Mucosa of descending colon (tissue), 3 donors: ENCODE measurements around the gene URB2. TPM values are rescaled to one million over a fixed set of nuclear protein-coding genes. Genes with fewer than 3 reads are reported as not detected.
A peak's percentile ranks its signal among the peaks of the same experiment; 100 is the strongest.

Experiments
- ATAC-seq: fragments of 200-7000 bp; cut with Tn5 transposase; one replicate; pipeline ENCODE4 v1.9.1; 2020; ENCODE audit warnings: mild to moderate bottlenecking, moderate library complexity
- DNase-seq, 3 donors: peaks; one replicate each; pipeline ENCODE4 v3.0.0-alpha.2; 2020
- H3K36me3 ChIP-seq: fragments of 200-600 bp; one replicate; pipeline ENCODE4 v1.8.0; 2021; ENCODE audit warnings: low read depth, mild to moderate bottlenecking
- H3K4me1 ChIP-seq: fragments of 200-600 bp; one replicate; pipeline ENCODE4 v1.8.0; 2021; ENCODE audit warnings: low read depth, mild to moderate bottlenecking
- H3K4me3 ChIP-seq: fragments of 200-600 bp; one replicate; pipeline ENCODE4 v1.8.0; 2021; ENCODE audit warnings: mild to moderate bottlenecking
- H3K9me3 ChIP-seq: fragments of 200-600 bp; one replicate; pipeline ENCODE4 v1.8.0; 2021; ENCODE audit warnings: mild to moderate bottlenecking
- CTCF ChIP-seq: fragments of 200-600 bp; IDR thresholded peaks from one replicate; pipeline ENCODE4 v1.8.0; 2022; ENCODE audit warnings: antibody characterized with exemption, mild to moderate bottlenecking
- intact Hi-C, 2 donors: fragments of 100-400 bp; cut with DNase I in 1 of 2; cut with micrococcal nuclease in 1 of 2; formaldehyde crosslinking; loops; one replicate each; pipeline versions ENCODE4 v1.11.0 to v1.11.1; 2022; cut with DNase I, micrococcal nuclease
- total RNA-seq, 3 donors: library from RNA; stranded (reverse); fragmentation: NEBNext Ultra II Directional in 2 of 3; extraction: Animal tissue kit (Norgen Biotek cat#: 25700) in 2 of 3; gene quantifications; one replicate each; pipeline versions ENCODE4 v1.2.1 to v1.2.4, GENCODE V29; 2021 to 2023
- donor health status: DM: no; HTN: no; CAD: no; lungs with moderate emphysema.
- donor health status: DM: no; HTN: no; CAD: no.
- donor health status: DM: no; HTN: yes; CAD: no.

The URB2 gene
- total RNA-seq, 3 donors from 2014 or later, result 5.5 to 8.3 (median 6.7) TPM

- intact Hi-C loops, result no loop called here
- no peak overlapping the region for H3K4me3 ChIP-seq
- no peak for TF ChIP-seq CTCF
- no peaks in the 10 kb centered on the region for H3K4me1 ChIP-seq
- H3K36me3 ChIP-seq, result no peaks in the 10 kb centered on the region
- ATAC-seq, result no peak
- no peaks in the 10 kb centered on the region for H3K9me3 ChIP-seq
- no peak for DNase-seq
These were observed 27.4 kb downstream of the URB2 start for GRCh38 chr1:229653420-229653819.

GRCh38 chr1:229655781-229656180 is 29.7 kb downstream of the URB2 start:
- Histone ChIP-seq H3K9me3 (no peaks in the 10 kb centered on the region), H3K4me3 (no peak overlapping the region), H3K36me3 (no peaks in the 10 kb centered on the region), H3K4me1 (no peaks in the 10 kb centered on the region)
- DNase-seq, result no peak
- ATAC-seq, result no peak
- intact Hi-C loops, result no loop called here
- TF ChIP-seq CTCF, result no peak

- H3K36me3 ChIP-seq, result no peaks in the 10 kb centered on the region
- ATAC-seq, result no peak
- intact Hi-C loops, result no loop called here
These were observed 32.1 kb downstream of the URB2 start for GRCh38 chr1:229657993-229658755.

GRCh38 chr1:229661022-229661877 is 35.2 kb downstream of the URB2 start:
- intact Hi-C loops, result loop anchor here (2.0 to 5.0 kb wide), 2 partner anchors 650 to 651 kb away; no protein-coding TSS in a partner anchor
- no peak overlapping the region for H3K4me3 ChIP-seq
- H3K9me3 ChIP-seq, result no peaks in the 10 kb centered on the region
- DNase-seq (peak; percentile 80 to 88 (median 88)), ATAC-seq (peak; percentile 98)
- H3K36me3 ChIP-seq, result no peaks in the 10 kb centered on the region
- no peaks in the 10 kb centered on the region for H3K4me1 ChIP-seq
- peak; percentile 74 for TF ChIP-seq CTCF

More at GRCh38 chr1:229657993-229658755, 32.1 kb downstream of the URB2 start:
- no peak for DNase-seq
- no peaks in the 10 kb centered on the region for H3K4me1 ChIP-seq
- no peak overlapping the region for H3K4me3 ChIP-seq
- TF ChIP-seq CTCF, result no peak
- H3K9me3 ChIP-seq, result no peaks in the 10 kb centered on the region

- intact Hi-C loops, result loop anchor here (2.0 to 5.0 kb wide), 2 partner anchors 649 to 650 kb away; no protein-coding TSS in a partner anchor
- no peaks in the 10 kb centered on the region for H3K9me3 ChIP-seq
- TF ChIP-seq CTCF, result no peak
- no peaks in the 10 kb centered on the region for H3K4me1 ChIP-seq
- H3K4me3 ChIP-seq, result no peak overlapping the region
- H3K36me3 ChIP-seq, result no peaks in the 10 kb centered on the region
- DNase-seq (no peak), ATAC-seq (no peak)
These were observed 35.9 kb downstream of the URB2 start for GRCh38 chr1:229661897-229662296.
